IPS DF 4.7 (cell line): ENCODE data around the gene STAC3.

ENCODE experiments used
- DNase-seq: peaks from one replicate; pipeline ENCODE4 v3.0.0-alpha.2; 2013; ENCODE audit warnings: low spot score; ENCODE audit errors: extremely low read depth

The STAC3 gene

GRCh38 chr12:57195186-57195585 is 55.8 kb downstream of the STAC3 start:
- DNase-seq: no peak

GRCh38 chr12:57194253-57194652 is 56.7 kb downstream of the STAC3 start:
- DNase-seq: no peak

GRCh38 chr12:57193706-57194245 is 57.2 kb downstream of the STAC3 start:
- DNase-seq: no peak
